ENCODE results near the gene TBCD. TPM values are rescaled to one million over a fixed set of nuclear protein-coding genes. Genes with fewer than 3 reads are reported as not detected.

TBCD gene
- total RNA-seq, 5 donors from 2014 or later (not counting 1 experiment from before 2014, with no cell fraction given), result 94.4 to 262 (median 223) TPM

- 97% methylated on average over 15 of the region's 21 CpGs for WGBS (ENCODE audit: insufficient coverage)
- H3K4me1 ChIP-seq (ENCODE audit: control insufficient read depth in 1 of 2, extremely low read depth in 1 of 2, insufficient read depth in 2 of 2, low read length in 2 of 2), result peaks cover 48 to 66% of the 10 kb centered on the region in 2 experiments
- H3K27ac Mint-ChIP-seq, result peak overlapping the region; percentile 99
- CTCF ChIA-PET, result no interaction called here
- H3K36me3 Mint-ChIP-seq, result peaks cover 16% of the 10 kb centered on the region
- H3K4me3 Mint-ChIP-seq, result peak overlapping the region in 1 of 3 donors; percentile 83
- H3K9me3 ChIP-seq, result no peaks in the 10 kb centered on the region
- H3K27ac ChIP-seq (ENCODE audit: low read length), result peak overlapping the region; percentile 86
- no peaks in the 10 kb centered on the region for H3K27me3 Mint-ChIP-seq
- ATAC-seq (replicated peaks in 1 of 4), result no peak
- H3K4me3 ChIP-seq (ENCODE audit: control insufficient read depth in 1 of 2, extremely low read depth in 1 of 2, low read length in 1 of 2), result no peak overlapping the region
- H3K27me3 ChIP-seq (replicated peaks in 1 of 2; ENCODE audit: control insufficient read depth in 2 of 2, extremely low read depth in 1 of 2, insufficient read depth in 2 of 2, low read length in 1 of 2), result no peaks in the 10 kb centered on the region
- POLR2A ChIA-PET, result no interaction called here
- H3K36me3 ChIP-seq (ENCODE audit: control insufficient read depth in 2 of 2, extremely low read depth in 1 of 2, insufficient read depth in 1 of 2, low read length in 1 of 2), result peaks cover 0 to 2% of the 10 kb centered on the region in 2 donors
- no peaks in the 10 kb centered on the region for H3K9me3 Mint-ChIP-seq
- peaks cover 79 to 90% (median 90%) of the 10 kb centered on the region in 3 donors for H3K4me1 Mint-ChIP-seq
- DNase-seq, result no peak
Observed at GRCh38 chr17:82881324-82881823, 129.5 kb downstream of the TBCD start.

- Histone ChIP-seq H3K4me1 (ENCODE audit: control insufficient read depth in 1 of 2, extremely low read depth in 1 of 2, insufficient read depth in 2 of 2, low read length in 2 of 2) (peaks cover 48 to 66% of the 10 kb centered on the region in 2 experiments), H3K36me3 (ENCODE audit: control insufficient read depth in 2 of 2, extremely low read depth in 1 of 2, insufficient read depth in 1 of 2, low read length in 1 of 2) (peaks cover 0 to 2% of the 10 kb centered on the region in 2 donors), H3K9me3 (no peaks in the 10 kb centered on the region), H3K27me3 (replicated peaks in 1 of 2; ENCODE audit: control insufficient read depth in 2 of 2, extremely low read depth in 1 of 2, insufficient read depth in 2 of 2, low read length in 1 of 2) (no peaks in the 10 kb centered on the region), H3K4me3 (ENCODE audit: control insufficient read depth in 1 of 2, extremely low read depth in 1 of 2, low read length in 1 of 2) (peak overlapping the region; percentile 42 to 49), H3K27ac (ENCODE audit: low read length) (peak overlapping the region; percentile 86)
- H3K27ac Mint-ChIP-seq, result peak overlapping the region; percentile 99
- peaks cover 17% of the 10 kb centered on the region for H3K36me3 Mint-ChIP-seq
- H3K9me3 Mint-ChIP-seq, result no peaks in the 10 kb centered on the region
- DNase-seq, result no peak
- no peak for ATAC-seq (replicated peaks in 1 of 4)
- ChIA-PET CTCF (interaction anchor here in 1 of 2 donors (0.6 to 1.5 kb wide), 2 partner anchors 100 to 145 kb away, joined by 3 to 4 read pairs; no protein-coding TSS in a partner anchor), POLR2A (interaction anchor here in 1 of 2 donors (0.5 to 1.1 kb wide), 3 partner anchors 11 to 21 kb away, joined by 3 to 6 read pairs (median 3); no protein-coding TSS in a partner anchor)
- H3K4me3 Mint-ChIP-seq, result peak overlapping the region; percentile 80 to 83 (median 82)
- peaks cover 81 to 91% (median 89%) of the 10 kb centered on the region in 3 donors for H3K4me1 Mint-ChIP-seq
- no peaks in the 10 kb centered on the region for H3K27me3 Mint-ChIP-seq
- 76% methylated on average over 17 of the region's 17 CpGs for WGBS (ENCODE audit: insufficient coverage)
Observed at GRCh38 chr17:82881900-82882714, 130.2 kb downstream of the TBCD start.

GRCh38 chr17:82882715-82883418 lies 131.0 kb downstream of the TBCD start:
- WGBS (ENCODE audit: insufficient coverage), result 10% methylated on average over 30 of the region's 39 CpGs
- H3K36me3 Mint-ChIP-seq, result peaks cover 25% of the 10 kb centered on the region
- DNase-seq, result peak; percentile 60 to 92 (median 83)
- peaks cover 86 to 95% (median 92%) of the 10 kb centered on the region in 3 donors for H3K4me1 Mint-ChIP-seq
- Histone ChIP-seq H3K27me3 (replicated peaks in 1 of 2; ENCODE audit: control insufficient read depth in 2 of 2, extremely low read depth in 1 of 2, insufficient read depth in 2 of 2, low read length in 1 of 2) (no peaks in the 10 kb centered on the region), H3K36me3 (ENCODE audit: control insufficient read depth in 2 of 2, extremely low read depth in 1 of 2, insufficient read depth in 1 of 2, low read length in 1 of 2) (peaks cover 0 to 5% of the 10 kb centered on the region in 2 donors), H3K4me1 (ENCODE audit: control insufficient read depth in 1 of 2, extremely low read depth in 1 of 2, insufficient read depth in 2 of 2, low read length in 2 of 2) (peaks cover 48 to 66% of the 10 kb centered on the region in 2 experiments), H3K27ac (ENCODE audit: low read length) (peak overlapping the region; percentile 86), H3K9me3 (no peaks in the 10 kb centered on the region), H3K4me3 (ENCODE audit: control insufficient read depth in 1 of 2, extremely low read depth in 1 of 2, low read length in 1 of 2) (peak overlapping the region; percentile 42 to 49)
- H3K4me3 Mint-ChIP-seq, result peak overlapping the region; percentile 80 to 83 (median 82)
- H3K27me3 Mint-ChIP-seq, result no peaks in the 10 kb centered on the region
- peak; percentile 91 to 94 (median 94) for ATAC-seq (replicated peaks in 1 of 4)
- peak overlapping the region; percentile 99 for H3K27ac Mint-ChIP-seq
- ChIA-PET CTCF (interaction anchor here in 1 of 2 donors (0.7 to 1.5 kb wide), 2 partner anchors 19 to 101 kb away, joined by 3 to 4 read pairs; no protein-coding TSS in a partner anchor), POLR2A (interaction anchor here (0.5 to 1.1 kb wide), 4 partner anchors 12 to 1026 kb away, joined by 3 to 14 read pairs (median 4); no protein-coding TSS in a partner anchor)
- H3K9me3 Mint-ChIP-seq, result no peaks in the 10 kb centered on the region

- Mint-ChIP-seq H3K4me3 (peak overlapping the region; percentile 80 to 83 (median 82)), H3K27ac (peak overlapping the region; percentile 99), H3K4me1 (peaks cover 82 to 93% (median 85%) of the 10 kb centered on the region in 3 donors), H3K36me3 (peaks cover 23% of the 10 kb centered on the region), H3K9me3 (no peaks in the 10 kb centered on the region), H3K27me3 (no peaks in the 10 kb centered on the region)
- Histone ChIP-seq H3K4me1 (ENCODE audit: control insufficient read depth in 1 of 2, extremely low read depth in 1 of 2, insufficient read depth in 2 of 2, low read length in 2 of 2) (peaks cover 48 to 62% of the 10 kb centered on the region in 2 experiments), H3K4me3 (ENCODE audit: control insufficient read depth in 1 of 2, extremely low read depth in 1 of 2, low read length in 1 of 2) (peak overlapping the region in 1 of 2 donors; percentile 19), H3K27ac (ENCODE audit: low read length) (peak overlapping the region; percentile 86), H3K27me3 (replicated peaks in 1 of 2; ENCODE audit: control insufficient read depth in 2 of 2, extremely low read depth in 1 of 2, insufficient read depth in 2 of 2, low read length in 1 of 2) (no peaks in the 10 kb centered on the region), H3K36me3 (ENCODE audit: control insufficient read depth in 2 of 2, extremely low read depth in 1 of 2, insufficient read depth in 1 of 2, low read length in 1 of 2) (peaks cover 0 to 5% of the 10 kb centered on the region in 2 donors), H3K9me3 (no peaks in the 10 kb centered on the region)
- ATAC-seq (replicated peaks in 1 of 4), result no peak
- whole genome bisulfite sequencing (ENCODE audit: insufficient coverage), result 82% methylated on average over 19 of the region's 23 CpGs
- ChIA-PET POLR2A (interaction anchor here (0.5 to 1.1 kb wide), 2 partner anchors 20 to 1027 kb away, joined by 6 to 14 read pairs; no protein-coding TSS in a partner anchor), CTCF (interaction anchor here in 1 of 2 donors (0.7 to 1.5 kb wide), 2 partner anchors 20 to 102 kb away, joined by 3 to 4 read pairs; no protein-coding TSS in a partner anchor)
- peak in 5 of 35 experiments; percentile 21 to 46 (median 33) for DNase-seq
Observed at GRCh38 chr17:82883419-82884031, 131.7 kb downstream of the TBCD start.

- no peaks in the 10 kb centered on the region for H3K9me3 ChIP-seq
- H3K27ac ChIP-seq (ENCODE audit: low read length), result peak overlapping the region; percentile 86
- H3K4me1 ChIP-seq (ENCODE audit: control insufficient read depth in 1 of 2, extremely low read depth in 1 of 2, insufficient read depth in 2 of 2, low read length in 2 of 2), result peaks cover 48 to 61% of the 10 kb centered on the region in 2 experiments
- CTCF ChIA-PET, result interaction anchor here in 1 of 2 donors (0.9 to 1.2 kb wide), 2 partner anchors 21 to 25 kb away, joined by 3 read pairs; no protein-coding TSS in a partner anchor
- Mint-ChIP-seq H3K4me1 (peaks cover 72 to 84% (median 77%) of the 10 kb centered on the region in 3 donors), H3K9me3 (no peaks in the 10 kb centered on the region), H3K27ac (peak overlapping the region; percentile 90 to 99), H3K36me3 (peaks cover 17% of the 10 kb centered on the region), H3K4me3 (peak overlapping the region; percentile 44 to 83 (median 46)), H3K27me3 (no peaks in the 10 kb centered on the region)
- peaks cover 0 to 6% of the 10 kb centered on the region in 2 donors for H3K36me3 ChIP-seq (ENCODE audit: control insufficient read depth in 2 of 2, extremely low read depth in 1 of 2, insufficient read depth in 1 of 2, low read length in 1 of 2)
- peak in 2 of 4 experiments; percentile 10 to 21 for ATAC-seq (replicated peaks in 1 of 4)
- H3K27me3 ChIP-seq (replicated peaks in 1 of 2; ENCODE audit: control insufficient read depth in 2 of 2, extremely low read depth in 1 of 2, insufficient read depth in 2 of 2, low read length in 1 of 2), result no peaks in the 10 kb centered on the region
- peak in 6 of 35 experiments; percentile 15 to 64 (median 40) for DNase-seq
- H3K4me3 ChIP-seq (ENCODE audit: control insufficient read depth in 1 of 2, extremely low read depth in 1 of 2, low read length in 1 of 2), result no peak overlapping the region
- POLR2A ChIA-PET, result interaction anchor here in 1 of 2 donors (0.5 to 1.7 kb wide), 3 partner anchors 21 to 38 kb away, joined by 3 to 6 read pairs (median 4); no protein-coding TSS in a partner anchor
- 65% methylated on average over 24 of the region's 25 CpGs for WGBS (ENCODE audit: insufficient coverage)
Observed at GRCh38 chr17:82884341-82884969, 132.6 kb downstream of the TBCD start.
